IMR-90 (cell line): Measurements from ENCODE around the gene ATG2A.

Experiments used
- CTCF ChIP-seq: conservative IDR thresholded peaks from 2 replicates; pipeline ENCODE4 v1.5.1; 2012; ENCODE audit warnings: mild to moderate bottlenecking, low read depth, low read length, improper control_type of control experiment
- MAFK ChIP-seq: IDR thresholded peaks from 2 replicates; pipeline ENCODE4 v1.6.1; 2012; ENCODE audit warnings: low read depth, low read length, improper control_type of control experiment
- POLR2A ChIP-seq: IDR thresholded peaks from 2 replicates; pipeline ENCODE4 v1.6.1; 2012; ENCODE audit warnings: mild to moderate bottlenecking, low read depth, low read length
- RFX5 ChIP-seq: IDR thresholded peaks from 2 replicates; pipeline ENCODE4 v1.8.0; 2012; ENCODE audit warnings: low read depth, mild to moderate bottlenecking, low read length, moderate library complexity

GRCh38 chr11:64862987-64863390, 54.0 kb downstream of the ATG2A start:
- TF ChIP-seq CTCF = no peak
- no peak for TF ChIP-seq MAFK
- no peak for TF ChIP-seq RFX5
- no peak for TF ChIP-seq POLR2A
